EH (cell line): ENCODE data around the gene ZBTB20.

Source experiments
- DNase-seq: peaks from one replicate; pipeline ENCODE4 v3.0.0-alpha.2; 2015; ENCODE audit warnings: low read depth

ZBTB20 gene

DNA sequence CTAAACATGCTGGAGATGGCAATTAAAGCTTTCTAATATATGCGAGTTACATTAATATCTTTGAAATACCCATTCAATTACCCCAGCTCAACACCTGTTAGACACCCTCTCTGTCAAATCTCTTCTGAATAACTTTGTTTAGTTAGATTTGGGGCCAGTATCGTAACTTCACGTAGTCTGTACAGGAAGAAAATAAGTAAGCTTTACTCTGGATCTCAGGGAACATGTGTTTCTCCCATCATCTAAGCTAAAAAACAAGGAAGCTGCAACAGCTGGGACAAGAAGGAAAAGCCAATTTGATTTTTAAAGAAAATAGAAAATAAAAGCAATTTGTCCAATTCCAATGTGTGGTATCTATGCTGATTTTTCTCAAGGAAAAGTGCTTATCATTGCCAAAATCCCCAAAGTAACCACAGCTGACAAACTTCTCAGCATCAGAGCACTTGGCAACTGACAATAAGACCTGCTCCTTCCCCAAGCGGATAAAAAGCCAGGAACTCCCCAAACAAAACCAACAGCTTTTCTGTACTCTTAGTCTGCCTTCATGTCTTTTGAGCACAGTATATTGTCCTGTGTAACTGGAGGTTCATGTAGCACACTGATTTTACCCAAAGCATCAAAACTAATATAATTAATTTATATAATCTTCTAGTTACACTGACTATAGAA lies 279.1 kb downstream of the ZBTB20 start:
- no peak for DNase-seq

DNA sequence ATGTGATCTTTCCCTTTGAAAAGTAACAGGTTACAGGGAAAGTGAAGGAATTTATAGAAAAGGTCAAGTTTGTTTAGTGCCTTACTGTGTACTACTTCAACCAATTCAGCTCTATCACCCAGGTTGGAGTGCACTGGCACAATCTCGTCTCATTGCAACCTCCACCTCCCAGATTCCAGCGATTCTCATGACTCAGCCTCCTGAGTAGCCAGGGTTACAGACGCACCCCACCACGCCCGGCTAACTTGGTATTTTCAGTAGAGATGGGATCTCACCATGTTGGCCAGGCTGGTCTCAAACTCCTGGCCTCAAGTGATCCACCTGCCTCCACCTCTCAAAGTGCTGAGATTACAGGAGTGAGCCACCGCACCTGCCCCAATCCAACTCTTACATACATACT lies 279.7 kb downstream of the ZBTB20 start:
- DNase-seq: no peak

DNA sequence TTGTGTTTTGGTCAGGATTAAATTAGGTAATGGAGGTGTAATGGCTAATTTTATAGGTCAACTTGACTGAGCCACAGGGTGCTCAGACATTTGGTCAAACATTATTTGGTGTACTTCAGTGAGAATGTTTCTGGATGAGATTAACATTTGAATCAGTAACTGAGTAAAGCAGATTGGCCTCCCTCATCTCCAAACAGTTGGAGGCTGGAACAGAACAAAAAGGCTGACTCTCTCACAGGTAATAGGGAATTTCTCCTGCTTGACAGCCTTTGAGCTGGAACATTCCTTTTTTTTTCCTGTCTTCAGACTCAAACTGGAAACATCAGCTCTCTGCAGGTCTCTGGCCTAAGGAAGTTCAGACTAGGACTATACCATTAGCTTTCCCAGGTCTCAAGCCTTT lies 280.7 kb downstream of the ZBTB20 start:
- no peak for DNase-seq

DNA sequence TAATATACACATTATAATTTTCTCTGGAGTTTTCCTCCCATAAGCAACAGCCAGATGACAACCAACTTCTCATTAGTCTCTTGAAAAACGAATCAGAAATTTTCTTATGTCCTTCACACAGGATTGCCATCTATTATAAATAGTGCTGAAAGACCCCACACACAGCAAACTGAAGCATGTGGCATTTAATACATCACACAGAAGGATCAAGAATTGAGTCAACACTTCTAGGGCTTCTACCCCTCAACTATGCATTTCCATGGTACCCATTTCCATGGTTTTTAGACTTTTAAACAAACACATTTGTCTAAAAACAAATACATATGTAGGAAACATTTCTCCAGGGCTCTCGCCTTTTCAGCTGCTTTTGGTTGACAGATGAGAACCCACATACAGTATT lies 282.1 kb downstream of the ZBTB20 start:
- no peak for DNase-seq

DNA sequence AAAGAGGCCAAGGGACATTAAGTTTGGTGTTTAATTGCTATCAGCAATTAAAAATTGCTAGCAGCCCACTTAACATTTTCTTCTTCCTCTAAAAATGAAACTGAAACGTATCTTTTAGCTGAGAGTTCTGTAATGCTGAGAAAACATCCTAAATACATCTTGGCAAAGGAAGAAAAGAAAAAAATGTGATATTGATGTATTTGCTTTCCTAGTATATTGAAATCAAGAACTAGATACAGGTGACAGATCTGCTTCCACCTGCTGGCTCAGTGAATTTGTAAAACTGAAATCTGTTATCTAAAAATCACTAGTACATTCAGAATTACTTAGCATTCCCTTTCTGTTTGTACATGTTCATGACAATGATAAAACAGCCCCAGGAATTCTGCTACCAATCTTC lies 283.2 kb downstream of the ZBTB20 start:
- DNase-seq: no peak

DNA sequence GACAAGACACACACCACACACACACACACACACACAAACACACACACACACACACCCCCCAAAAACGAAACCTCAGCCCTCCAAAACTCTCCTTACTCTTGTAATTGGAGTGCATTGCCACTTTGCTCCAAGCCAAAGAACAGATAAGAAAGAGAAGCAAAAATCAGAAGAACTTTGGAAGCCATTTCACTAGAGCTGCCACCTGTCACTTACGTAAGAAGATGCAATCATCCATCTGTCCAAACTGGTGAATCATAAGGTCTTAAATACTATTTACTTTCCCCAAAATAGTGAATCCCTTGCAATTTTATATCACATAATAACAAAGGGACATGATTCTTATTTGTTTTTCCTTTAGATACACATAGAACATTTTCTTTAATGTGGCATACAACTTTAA lies 285.4 kb downstream of the ZBTB20 start:
- no peak for DNase-seq

DNA sequence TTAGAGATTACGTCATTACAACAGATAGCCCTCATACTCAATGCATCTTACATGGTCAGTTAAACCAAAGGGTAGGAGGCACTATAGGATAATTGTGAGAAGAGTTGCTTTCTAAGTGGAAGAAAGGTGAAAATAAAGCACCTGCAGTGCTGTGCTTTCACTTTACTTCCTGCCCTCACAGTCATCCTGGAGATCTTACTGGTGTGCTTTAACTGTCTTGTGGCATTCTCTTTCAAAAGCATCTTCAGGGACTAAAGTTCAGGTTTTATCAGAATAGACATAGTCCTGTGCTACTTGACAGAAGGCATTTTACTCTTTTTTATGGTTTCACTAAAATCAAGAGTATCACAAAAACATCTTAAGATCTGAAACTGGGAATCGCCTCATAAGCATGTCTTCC lies 286.6 kb downstream of the ZBTB20 start:
- no peak for DNase-seq

DNA sequence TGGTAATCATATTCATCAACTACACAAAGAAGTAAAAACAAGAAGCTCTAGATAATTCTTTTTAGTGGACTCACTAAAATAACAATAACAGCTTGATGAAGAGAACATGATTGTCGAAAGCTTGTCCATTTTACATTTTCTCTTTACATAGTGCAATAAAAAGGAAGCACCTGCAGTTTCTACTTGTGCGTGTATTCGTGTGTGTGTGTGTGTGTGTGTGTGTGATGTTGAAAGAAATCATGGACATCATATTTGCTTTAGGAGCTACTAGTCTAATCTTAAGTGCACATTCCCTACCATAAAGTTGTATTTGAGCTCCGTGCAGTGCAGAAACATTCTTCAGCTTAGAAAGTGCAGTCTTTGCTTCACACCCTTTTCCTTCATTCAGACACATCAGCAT lies 288.8 kb downstream of the ZBTB20 start:
- DNase-seq: no peak

DNA sequence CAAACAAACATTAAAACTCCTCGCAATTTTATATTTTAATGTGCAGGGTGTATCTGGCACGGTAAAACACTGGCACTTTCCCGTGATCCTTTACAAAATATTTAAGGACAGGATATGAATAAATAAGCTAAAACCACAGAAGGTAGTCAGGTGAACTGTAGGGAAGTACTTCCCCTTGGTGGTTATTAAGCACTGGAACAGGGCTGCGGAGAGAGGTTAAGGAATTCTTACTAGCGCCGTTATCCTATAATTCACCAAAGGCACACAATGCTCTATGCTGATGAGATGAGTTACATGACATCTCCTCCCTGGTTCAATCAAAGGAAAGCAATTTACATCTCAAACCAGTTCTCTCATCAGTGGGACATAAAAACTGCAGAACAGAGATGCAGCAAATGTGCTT lies 289.8 kb downstream of the ZBTB20 start:
- DNase-seq: no peak

DNA sequence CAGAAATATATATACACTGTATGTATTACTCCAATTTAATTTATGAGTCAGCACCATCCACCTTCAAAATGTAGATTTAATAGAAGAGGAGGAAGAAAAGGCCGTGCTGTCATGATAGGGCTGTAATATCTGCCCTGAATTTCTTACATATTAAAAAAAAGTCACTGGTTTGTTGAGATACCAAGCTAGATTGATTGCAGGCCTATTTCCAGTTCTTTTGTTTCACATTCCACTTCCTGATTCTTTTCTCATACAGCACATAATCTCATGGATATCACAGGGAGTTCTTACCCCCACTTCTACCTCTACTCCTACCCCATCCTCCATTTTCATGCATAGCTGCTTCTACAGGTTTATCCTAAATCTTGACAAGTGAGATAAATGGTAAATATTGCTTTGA lies 290.3 kb downstream of the ZBTB20 start:
- no peak for DNase-seq

DNA sequence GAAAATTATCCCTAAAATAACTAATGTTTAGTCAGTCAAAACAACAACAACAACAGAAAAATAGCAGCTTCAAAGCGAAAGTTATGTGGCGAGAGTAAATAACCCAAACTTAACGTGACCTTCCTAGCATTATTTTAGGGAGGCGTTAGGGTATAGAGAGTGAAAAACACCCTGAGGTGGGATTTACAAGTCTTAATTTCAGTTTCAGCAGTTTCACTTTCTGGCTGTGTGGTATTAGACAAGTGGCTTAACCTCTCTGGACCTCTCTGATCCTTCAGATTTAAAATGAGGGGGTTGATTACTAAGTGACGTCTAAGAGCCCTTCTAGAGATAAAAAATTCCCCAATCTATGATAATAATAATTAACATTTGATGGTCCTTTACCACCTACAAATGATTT lies 291.2 kb downstream of the ZBTB20 start:
- DNase-seq: no peak

DNA sequence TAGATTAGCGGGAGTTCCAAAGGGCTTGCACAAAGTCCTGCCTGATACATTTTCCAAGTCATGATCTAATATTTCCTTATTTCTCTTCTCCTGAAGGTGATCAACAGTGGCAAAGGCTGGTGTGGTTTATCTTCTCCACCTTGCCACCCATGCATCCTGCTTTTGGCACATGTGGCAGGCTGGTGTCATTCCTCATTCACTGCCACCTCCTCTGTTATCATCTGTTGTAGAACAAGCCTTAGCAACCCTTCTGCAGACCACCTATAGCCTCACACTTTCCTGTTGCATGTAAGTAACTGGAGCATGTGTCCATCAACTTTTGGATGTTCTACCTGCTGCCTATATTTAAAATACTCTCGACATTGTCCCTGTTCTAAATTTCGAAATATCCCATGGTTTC lies 294.1 kb downstream of the ZBTB20 start:
- no peak for DNase-seq

DNA sequence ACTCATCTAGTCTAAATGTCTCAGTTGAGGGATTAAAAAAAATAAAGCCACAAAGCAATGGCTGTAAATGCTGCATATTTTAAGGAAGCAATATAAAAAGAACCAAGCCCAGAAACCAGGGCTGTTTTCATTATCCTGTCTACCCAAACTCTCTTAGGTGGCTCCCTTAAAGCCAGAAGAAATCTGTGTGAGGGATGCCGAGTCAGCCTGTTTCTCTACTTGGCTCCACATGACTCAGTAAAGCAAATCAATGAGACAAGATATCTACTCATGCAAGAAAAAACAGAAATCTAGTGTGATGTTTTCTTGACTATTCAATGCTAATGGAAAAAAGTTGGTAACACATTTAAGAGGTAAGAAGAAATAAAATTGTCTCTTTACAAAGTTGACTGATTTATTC lies 296.2 kb downstream of the ZBTB20 start:
- DNase-seq: peak; percentile 11

DNA sequence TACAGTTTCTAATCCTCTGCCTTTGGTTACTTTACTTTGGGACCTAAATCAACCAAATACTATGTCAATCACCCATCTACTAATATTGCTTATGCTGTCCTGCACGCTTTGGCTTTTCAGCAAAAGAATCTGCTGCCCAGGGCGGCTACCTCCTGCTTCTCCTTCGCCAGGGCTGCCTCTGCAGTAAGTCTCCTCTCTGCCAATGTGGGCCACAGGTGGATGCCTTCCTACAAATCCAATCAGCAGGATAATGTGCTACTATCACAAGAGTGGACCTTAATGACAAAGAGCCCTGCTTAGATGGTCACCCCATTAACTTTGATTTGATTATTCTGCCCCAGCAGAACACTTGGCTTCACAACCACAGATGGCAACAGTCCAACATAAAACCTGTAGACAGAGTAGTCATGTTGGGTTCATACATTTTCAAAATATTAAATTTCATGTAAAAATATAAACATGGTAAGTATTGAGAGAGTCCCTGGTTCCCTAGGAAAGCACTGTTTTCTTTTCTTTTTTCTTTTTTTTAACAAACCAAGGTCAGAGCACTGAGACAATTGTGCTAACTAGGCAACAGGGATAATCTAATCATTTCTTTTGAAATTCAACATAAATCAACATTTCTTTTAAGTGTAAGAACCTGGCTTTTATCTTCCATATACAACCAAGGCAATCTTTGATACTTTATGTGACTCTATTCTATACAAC lies 298.3 kb downstream of the ZBTB20 start:
- no peak for DNase-seq

DNA sequence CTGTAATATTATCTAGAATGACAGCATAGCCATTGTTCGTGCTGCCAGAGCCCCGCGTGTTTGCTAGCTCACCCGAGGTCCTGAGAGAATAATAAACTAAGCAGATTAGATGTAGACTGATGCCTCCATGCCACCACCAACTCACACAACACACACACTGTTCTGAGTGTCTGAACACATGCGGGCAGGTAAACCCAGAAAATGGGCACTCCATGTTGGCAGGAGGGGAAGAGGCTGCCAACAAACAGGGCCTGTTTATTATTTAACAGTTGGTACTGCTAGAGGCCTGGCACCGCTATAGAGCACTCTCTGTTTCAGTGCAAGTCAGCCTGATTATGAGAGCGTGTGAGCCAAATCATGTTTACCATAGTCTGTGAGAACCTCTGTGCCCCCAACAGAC lies 299.0 kb downstream of the ZBTB20 start:
- DNase-seq: no peak

DNA sequence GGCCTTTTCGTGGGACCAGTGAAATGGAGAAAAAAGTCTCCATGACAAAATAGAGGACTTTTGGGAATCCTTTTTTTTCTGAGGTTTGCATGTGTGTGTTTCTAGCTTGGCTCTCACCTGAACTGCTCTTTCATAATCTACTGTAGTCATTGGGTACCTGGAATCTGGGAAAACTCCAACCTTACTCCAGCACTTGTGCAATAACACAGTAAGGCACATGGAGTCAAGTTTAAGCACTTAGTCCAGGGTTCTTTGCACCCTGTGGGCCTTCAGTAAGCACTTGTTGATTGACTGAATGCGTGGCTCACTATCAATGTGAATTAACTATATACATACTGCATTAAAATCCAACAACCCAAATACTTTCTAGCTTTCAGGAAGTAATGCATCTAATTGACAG lies 299.5 kb downstream of the ZBTB20 start:
- no peak for DNase-seq

DNA sequence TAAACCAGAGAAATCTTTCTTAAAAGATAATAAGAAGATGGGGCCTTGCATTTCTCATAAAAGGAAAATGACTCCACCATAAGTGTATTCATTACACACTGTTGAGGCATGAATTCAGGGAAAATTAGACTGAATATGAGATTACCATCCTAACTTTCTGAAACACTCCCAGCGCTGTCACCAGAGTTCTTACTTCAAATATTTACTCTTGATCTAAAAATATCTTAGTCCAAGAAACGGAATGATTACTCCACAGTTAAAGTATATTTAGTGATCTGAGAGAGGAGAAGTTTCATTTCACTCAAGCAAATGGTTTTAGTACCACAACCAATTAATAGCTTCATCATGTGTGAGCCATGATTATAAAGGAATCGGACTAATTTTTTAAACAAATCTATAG lies 300.3 kb downstream of the ZBTB20 start:
- peak; percentile 65 for DNase-seq

DNA sequence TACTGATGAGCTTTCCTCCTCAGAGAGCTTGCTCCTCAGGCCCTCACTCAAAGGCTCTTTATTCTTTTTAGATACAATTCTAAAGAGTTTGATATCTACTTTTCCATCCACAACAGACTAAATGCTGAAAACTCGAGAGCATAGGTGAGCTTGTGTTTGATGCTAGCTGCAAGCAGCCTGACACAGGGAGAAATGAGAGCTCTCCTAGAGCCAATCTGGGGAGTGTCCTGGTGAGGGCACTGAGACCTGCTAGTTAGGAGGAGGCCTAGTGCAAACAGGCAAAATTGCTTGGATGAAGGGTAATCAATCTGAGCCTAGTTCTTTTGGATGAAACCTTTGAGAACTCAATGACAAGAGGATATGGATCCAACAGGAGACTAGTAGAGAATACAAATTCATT lies 300.8 kb downstream of the ZBTB20 start:
- DNase-seq: no peak

DNA sequence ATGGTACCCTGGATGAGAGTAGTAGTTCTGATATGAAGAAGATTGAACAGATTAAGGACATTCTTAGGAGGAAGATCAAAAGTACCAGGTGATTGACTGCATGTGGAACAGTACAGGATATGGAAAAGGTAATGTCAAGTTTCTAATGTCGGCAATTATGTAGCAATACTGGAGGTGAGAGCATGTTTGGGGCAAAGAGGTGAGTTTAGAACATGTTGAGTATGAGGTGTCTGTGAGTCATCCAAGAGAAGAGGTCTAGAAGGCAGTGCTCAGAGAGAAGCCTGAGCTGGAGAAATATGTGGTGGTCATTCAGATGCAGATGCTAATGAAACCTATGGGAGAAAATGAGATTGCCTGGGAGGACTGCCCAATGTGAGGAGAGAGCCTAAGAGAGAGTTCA lies 305.6 kb downstream of the ZBTB20 start:
- peak; percentile 5 for DNase-seq

DNA sequence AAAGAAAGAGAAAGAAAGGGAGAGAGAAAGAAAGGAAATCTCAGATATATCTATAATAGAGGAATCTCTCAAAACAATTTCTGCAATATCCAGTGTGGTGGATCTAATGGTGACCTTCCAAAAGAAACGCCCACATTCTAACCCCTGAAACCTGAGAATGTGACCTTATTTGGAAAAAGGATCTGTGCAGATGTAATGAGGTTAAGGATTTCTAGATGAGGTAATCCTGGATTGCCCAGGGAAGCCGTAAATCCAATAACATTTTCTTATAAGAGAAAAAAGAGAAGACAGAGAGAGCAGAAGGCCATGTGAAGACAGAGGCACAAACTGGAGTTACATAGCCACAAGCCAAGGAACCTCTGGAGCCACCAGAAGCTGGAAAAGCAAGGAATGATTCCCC lies 307.6 kb downstream of the ZBTB20 start:
- peak; percentile 47 for DNase-seq

DNA sequence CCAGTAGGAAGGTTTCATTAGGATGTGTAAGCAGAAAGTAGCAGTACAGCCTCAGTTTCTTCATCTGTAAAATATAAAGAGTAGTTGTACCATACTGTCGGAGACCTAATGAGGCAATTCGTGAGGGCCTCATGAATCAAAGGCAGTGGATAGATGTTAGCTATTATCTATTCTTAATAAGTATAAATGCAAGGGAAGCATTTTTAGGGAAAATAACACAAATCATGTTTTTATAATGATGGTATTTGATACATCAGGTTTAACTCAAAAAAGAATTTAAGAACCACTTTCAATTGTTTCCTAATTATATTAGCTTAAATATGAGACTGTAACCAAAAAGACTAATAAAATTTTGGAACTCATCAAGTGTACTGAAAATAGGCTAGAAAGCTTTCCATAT lies 309.1 kb downstream of the ZBTB20 start:
- no peak for DNase-seq

DNA sequence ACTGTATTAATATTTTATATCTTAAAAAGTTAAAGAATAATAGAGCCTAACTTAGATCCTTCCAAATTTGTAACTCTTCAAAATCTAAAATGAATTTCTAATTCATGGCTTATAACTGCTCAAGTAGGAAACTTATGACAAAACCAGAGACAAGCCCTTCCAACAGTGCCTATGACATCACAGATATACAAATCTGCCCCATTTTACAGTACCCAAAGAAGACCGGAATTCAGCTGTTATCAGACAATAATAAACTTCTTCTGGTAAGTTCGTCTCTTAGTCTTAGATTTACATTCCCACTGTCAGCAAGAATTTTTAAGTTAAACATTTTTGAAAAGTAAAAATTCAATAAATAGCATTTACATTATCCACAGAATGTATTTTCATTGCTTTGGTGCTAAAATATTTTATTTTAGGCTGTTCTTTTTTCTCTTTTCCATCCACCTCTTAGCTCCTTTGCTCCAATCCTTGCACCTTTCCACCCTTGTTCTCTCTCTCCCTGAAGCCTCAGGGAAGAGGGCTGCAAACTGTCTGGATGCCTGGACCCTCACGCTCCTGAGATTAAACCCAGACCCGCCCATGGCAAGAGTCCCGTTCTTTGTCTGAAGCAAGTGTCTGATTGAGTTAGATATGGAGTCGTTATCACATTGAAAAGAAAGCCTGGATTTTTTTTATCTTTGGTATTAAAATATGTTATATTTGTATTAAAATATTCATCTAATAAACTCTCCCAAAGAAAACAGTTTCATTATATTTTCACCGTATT lies 312.7 kb downstream of the ZBTB20 start:
- no peak for DNase-seq

DNA sequence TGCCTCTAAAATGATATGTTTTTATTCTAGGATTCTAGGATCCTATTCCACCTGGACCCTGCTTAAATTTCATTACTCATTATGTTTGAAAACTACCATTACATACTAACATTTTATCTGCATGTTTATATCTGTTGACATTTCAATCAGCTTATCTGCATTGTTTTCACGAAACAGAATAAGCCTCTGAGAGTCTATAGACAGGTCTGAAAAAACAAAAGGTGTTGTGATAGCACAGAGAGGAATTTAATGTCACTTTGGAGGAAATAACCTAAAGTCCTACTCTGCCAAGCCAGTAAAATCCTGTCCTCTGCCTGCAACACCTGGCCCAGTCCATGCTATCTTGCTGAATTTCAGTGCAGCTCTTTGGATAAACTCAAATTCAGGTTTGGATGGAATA lies 315.2 kb downstream of the ZBTB20 start:
- DNase-seq: no peak
